ENCODE data around the gene PLXNB2.
"Not testable (repeated sequence)": the region's sequence is repeated elsewhere in the genome, so short reads cannot be mapped to it uniquely, and the experiment has no call there.

Gene PLXNB2

GRCh38 chr22:50323900-50324299, 16.5 kb upstream of the PLXNB2 start:
- Histone ChIP-seq H3K36me3 (ENCODE audit: control insufficient read depth, insufficient read depth, low read length) (no peaks in the 10 kb centered on the region), H3K9me3 (ENCODE audit: control insufficient read depth, low read length) (no peaks in the 10 kb centered on the region), H3K4me3 (ENCODE audit: low read length) (no peak overlapping the region), H3K9ac (ENCODE audit: low read length) (no peak overlapping the region), H3K27me3 (ENCODE audit: control insufficient read depth, insufficient read depth, low read length) (no peaks in the 10 kb centered on the region), H3K4me1 (ENCODE audit: control insufficient read depth, insufficient read depth, low read length) (peaks cover 21% of the 10 kb centered on the region)

GRCh38 chr22:50322382-50323104, 15.1 kb upstream of the PLXNB2 start:
- not testable (repeated sequence) for H3K27me3 ChIP-seq (ENCODE audit: control insufficient read depth, insufficient read depth, low read length); H3K9me3 ChIP-seq (ENCODE audit: control insufficient read depth, low read length); H3K36me3 ChIP-seq (ENCODE audit: control insufficient read depth, insufficient read depth, low read length); H3K9ac ChIP-seq (ENCODE audit: low read length); H3K4me3 ChIP-seq (ENCODE audit: low read length)
- H3K4me1 ChIP-seq (ENCODE audit: control insufficient read depth, insufficient read depth, low read length): peaks cover 18% of the 10 kb centered on the region

GRCh38 chr22:50320671-50321325, 13.4 kb upstream of the PLXNB2 start:
- Histone ChIP-seq H3K4me3 (ENCODE audit: low read length) (no peak overlapping the region), H3K36me3 (ENCODE audit: control insufficient read depth, insufficient read depth, low read length) (no peaks in the 10 kb centered on the region), H3K4me1 (ENCODE audit: control insufficient read depth, insufficient read depth, low read length) (peaks cover 8% of the 10 kb centered on the region), H3K9me3 (ENCODE audit: control insufficient read depth, low read length) (no peaks in the 10 kb centered on the region), H3K27me3 (ENCODE audit: control insufficient read depth, insufficient read depth, low read length) (no peaks in the 10 kb centered on the region), H3K9ac (ENCODE audit: low read length) (no peak overlapping the region)

- no peaks in the 10 kb centered on the region for H3K36me3 ChIP-seq (ENCODE audit: control insufficient read depth, insufficient read depth, low read length)
These were observed 12.7 kb upstream of the PLXNB2 start for GRCh38 chr22:50320116-50320515.

GRCh38 chr22:50319503-50319951, 12.1 kb upstream of the PLXNB2 start:
- Histone ChIP-seq H3K9ac (ENCODE audit: low read length) (no peak overlapping the region), H3K4me1 (ENCODE audit: control insufficient read depth, insufficient read depth, low read length) (peaks cover 7% of the 10 kb centered on the region), H3K36me3 (ENCODE audit: control insufficient read depth, insufficient read depth, low read length) (no peaks in the 10 kb centered on the region), H3K9me3 (ENCODE audit: control insufficient read depth, low read length) (no peaks in the 10 kb centered on the region), H3K4me3 (ENCODE audit: low read length) (no peak overlapping the region), H3K27me3 (ENCODE audit: control insufficient read depth, insufficient read depth, low read length) (no peaks in the 10 kb centered on the region)

More at GRCh38 chr22:50320116-50320515, 12.7 kb upstream of the PLXNB2 start:
- no peaks in the 10 kb centered on the region for H3K9me3 ChIP-seq (ENCODE audit: control insufficient read depth, low read length)
- peaks cover 5% of the 10 kb centered on the region for H3K4me1 ChIP-seq (ENCODE audit: control insufficient read depth, insufficient read depth, low read length)
- no peak overlapping the region for H3K9ac ChIP-seq (ENCODE audit: low read length)
- H3K27me3 ChIP-seq (ENCODE audit: control insufficient read depth, insufficient read depth, low read length): no peaks in the 10 kb centered on the region
- H3K4me3 ChIP-seq (ENCODE audit: low read length): no peak overlapping the region

GRCh38 chr22:50318698-50319411, 11.4 kb upstream of the PLXNB2 start:
- H3K4me1 ChIP-seq (ENCODE audit: control insufficient read depth, insufficient read depth, low read length): peaks cover 14% of the 10 kb centered on the region

GRCh38 chr22:50318356-50318697, 10.9 kb upstream of the PLXNB2 start:
- no peaks in the 10 kb centered on the region for H3K9me3 ChIP-seq (ENCODE audit: control insufficient read depth, low read length)
- H3K4me1 ChIP-seq (ENCODE audit: control insufficient read depth, insufficient read depth, low read length): peaks cover 14% of the 10 kb centered on the region
- H3K36me3 ChIP-seq (ENCODE audit: control insufficient read depth, insufficient read depth, low read length): no peaks in the 10 kb centered on the region
- H3K9ac ChIP-seq (ENCODE audit: low read length): no peak overlapping the region
- no peak overlapping the region for H3K4me3 ChIP-seq (ENCODE audit: low read length)
- no peaks in the 10 kb centered on the region for H3K27me3 ChIP-seq (ENCODE audit: control insufficient read depth, insufficient read depth, low read length)

More at GRCh38 chr22:50318698-50319411, 11.4 kb upstream of the PLXNB2 start:
- Histone ChIP-seq H3K9me3 (ENCODE audit: control insufficient read depth, low read length) (no peaks in the 10 kb centered on the region), H3K9ac (ENCODE audit: low read length) (no peak overlapping the region), H3K27me3 (ENCODE audit: control insufficient read depth, insufficient read depth, low read length) (no peaks in the 10 kb centered on the region), H3K4me3 (ENCODE audit: low read length) (no peak overlapping the region), H3K36me3 (ENCODE audit: control insufficient read depth, insufficient read depth, low read length) (no peaks in the 10 kb centered on the region)

GRCh38 chr22:50317674-50318073, 10.2 kb upstream of the PLXNB2 start:
- Histone ChIP-seq H3K9me3 (ENCODE audit: control insufficient read depth, low read length) (no peaks in the 10 kb centered on the region), H3K36me3 (ENCODE audit: control insufficient read depth, insufficient read depth, low read length) (no peaks in the 10 kb centered on the region), H3K27me3 (ENCODE audit: control insufficient read depth, insufficient read depth, low read length) (no peaks in the 10 kb centered on the region), H3K4me1 (ENCODE audit: control insufficient read depth, insufficient read depth, low read length) (peaks cover 14% of the 10 kb centered on the region), H3K9ac (ENCODE audit: low read length) (no peak overlapping the region), H3K4me3 (ENCODE audit: low read length) (no peak overlapping the region)

GRCh38 chr22:50317178-50317577, 9.7 kb upstream of the PLXNB2 start:
- no peaks in the 10 kb centered on the region for H3K27me3 ChIP-seq (ENCODE audit: control insufficient read depth, insufficient read depth, low read length)
- no peaks in the 10 kb centered on the region for H3K9me3 ChIP-seq (ENCODE audit: control insufficient read depth, low read length)
- no peaks in the 10 kb centered on the region for H3K36me3 ChIP-seq (ENCODE audit: control insufficient read depth, insufficient read depth, low read length)
- peaks cover 14% of the 10 kb centered on the region for H3K4me1 ChIP-seq (ENCODE audit: control insufficient read depth, insufficient read depth, low read length)
- H3K9ac ChIP-seq (ENCODE audit: low read length): no peak overlapping the region
- H3K4me3 ChIP-seq (ENCODE audit: low read length): no peak overlapping the region

- Histone ChIP-seq H3K36me3 (ENCODE audit: control insufficient read depth, insufficient read depth, low read length) (no peaks in the 10 kb centered on the region), H3K4me1 (ENCODE audit: control insufficient read depth, insufficient read depth, low read length) (peaks cover 14% of the 10 kb centered on the region), H3K4me3 (ENCODE audit: low read length) (no peak overlapping the region), H3K9me3 (ENCODE audit: control insufficient read depth, low read length) (no peaks in the 10 kb centered on the region), H3K27me3 (ENCODE audit: control insufficient read depth, insufficient read depth, low read length) (no peaks in the 10 kb centered on the region), H3K9ac (ENCODE audit: low read length) (no peak overlapping the region)
These were observed 8.9 kb upstream of the PLXNB2 start for GRCh38 chr22:50316114-50317065.

GRCh38 chr22:50315289-50316113, 8.1 kb upstream of the PLXNB2 start:
- Histone ChIP-seq H3K4me1 (ENCODE audit: control insufficient read depth, insufficient read depth, low read length) (peaks cover 13% of the 10 kb centered on the region), H3K9me3 (ENCODE audit: control insufficient read depth, low read length) (no peaks in the 10 kb centered on the region), H3K36me3 (ENCODE audit: control insufficient read depth, insufficient read depth, low read length) (no peaks in the 10 kb centered on the region), H3K9ac (ENCODE audit: low read length) (no peak overlapping the region), H3K27me3 (ENCODE audit: control insufficient read depth, insufficient read depth, low read length) (no peaks in the 10 kb centered on the region), H3K4me3 (ENCODE audit: low read length) (no peak overlapping the region)

All from mucosa of stomach (tissue), 1 donor.